Left ventricle myocardium inferior (tissue), 1 donor: ENCODE measurements around the gene ATP6V0D1. TPM values are rescaled to one million over a fixed set of nuclear protein-coding genes. Genes with fewer than 3 reads are reported as not detected.

Experiments used
- DNase-seq: peaks from one replicate; pipeline ENCODE4 v3.0.0-alpha.2; 2020
- H3K27ac ChIP-seq: fragments of 200-600 bp; replicated peaks from 2 replicates; pipeline ENCODE4 v1.8.0; 2021
- H3K27me3 ChIP-seq: fragments of 200-600 bp; 2 replicates; pipeline ENCODE4 v1.8.0; 2021; ENCODE audit warnings: low read depth
- H3K36me3 ChIP-seq: fragments of 200-600 bp; 2 replicates; pipeline ENCODE4 v1.8.0; 2021
- H3K4me1 ChIP-seq: fragments of 200-600 bp; 2 replicates; pipeline ENCODE4 v1.8.0; 2021
- H3K4me3 ChIP-seq: fragments of 200-600 bp; 2 replicates; pipeline ENCODE4 v1.8.0; 2021; ENCODE audit warnings: mild to moderate bottlenecking, moderate library complexity
- H3K9me3 ChIP-seq: fragments of 200-600 bp; replicated peaks from 2 replicates; pipeline ENCODE4 v1.8.0; 2021
- intact Hi-C: fragments of 100-400 bp; cut with micrococcal nuclease; formaldehyde crosslinking; loops from one replicate; pipeline ENCODE4 v1.11.0; 2022
- total RNA-seq: library from RNA; stranded (reverse); fragmentation: NEBNext Ultra II Directional; extraction: Animal tissue kit (Norgen Biotek cat#: 25700); gene quantifications from one replicate; pipeline ENCODE4 v1.2.1, GENCODE V29; 2021
- TF ChIP-seq, protein P1 (sequence below): fragments of 200-600 bp; IDR thresholded peaks from 2 replicates; pipeline ENCODE4 v1.8.0; 2021; ENCODE audit warnings: antibody characterized with exemption, mild to moderate bottlenecking, borderline replicate concordance
- donor health status: DM: no; HTN: yes; CAD: no; lungs with severe emphysema.

The ATP6V0D1 gene
- total RNA-seq, 1 donor from 2014 or later: 65.8 TPM

DNA sequence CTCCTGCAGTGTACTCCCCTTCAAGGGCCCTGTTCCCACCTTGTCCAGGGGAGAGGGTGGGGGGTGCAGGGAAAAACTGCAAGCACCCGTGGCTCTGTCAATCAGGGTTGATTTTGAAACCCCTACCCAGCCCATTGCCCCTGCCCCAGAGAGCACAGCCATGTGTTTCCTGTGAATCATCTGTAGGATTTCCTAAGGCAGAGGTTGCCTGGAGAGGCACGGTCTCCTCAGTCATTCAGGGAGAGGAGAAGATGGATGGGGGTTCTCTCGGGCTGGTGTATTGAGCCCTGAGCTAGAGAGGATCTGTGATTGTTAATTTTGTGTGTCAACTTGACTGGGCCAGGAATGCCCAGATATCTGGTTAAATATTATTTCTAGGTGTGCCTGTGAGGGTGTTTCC, 5.8 kb upstream of the ATP6V0D1 start:
- Histone ChIP-seq H3K27me3 (no peaks in the 10 kb centered on the region), H3K9me3 (no peaks in the 10 kb centered on the region), H3K27ac (no peak overlapping the region), H3K36me3 (peaks cover 18% of the 10 kb centered on the region), H3K4me1 (peaks cover 49% of the 10 kb centered on the region), H3K4me3 (no peak overlapping the region)
- intact Hi-C loops: no loop called here
- no peak for DNase-seq
- TF ChIP-seq, protein P1, sequence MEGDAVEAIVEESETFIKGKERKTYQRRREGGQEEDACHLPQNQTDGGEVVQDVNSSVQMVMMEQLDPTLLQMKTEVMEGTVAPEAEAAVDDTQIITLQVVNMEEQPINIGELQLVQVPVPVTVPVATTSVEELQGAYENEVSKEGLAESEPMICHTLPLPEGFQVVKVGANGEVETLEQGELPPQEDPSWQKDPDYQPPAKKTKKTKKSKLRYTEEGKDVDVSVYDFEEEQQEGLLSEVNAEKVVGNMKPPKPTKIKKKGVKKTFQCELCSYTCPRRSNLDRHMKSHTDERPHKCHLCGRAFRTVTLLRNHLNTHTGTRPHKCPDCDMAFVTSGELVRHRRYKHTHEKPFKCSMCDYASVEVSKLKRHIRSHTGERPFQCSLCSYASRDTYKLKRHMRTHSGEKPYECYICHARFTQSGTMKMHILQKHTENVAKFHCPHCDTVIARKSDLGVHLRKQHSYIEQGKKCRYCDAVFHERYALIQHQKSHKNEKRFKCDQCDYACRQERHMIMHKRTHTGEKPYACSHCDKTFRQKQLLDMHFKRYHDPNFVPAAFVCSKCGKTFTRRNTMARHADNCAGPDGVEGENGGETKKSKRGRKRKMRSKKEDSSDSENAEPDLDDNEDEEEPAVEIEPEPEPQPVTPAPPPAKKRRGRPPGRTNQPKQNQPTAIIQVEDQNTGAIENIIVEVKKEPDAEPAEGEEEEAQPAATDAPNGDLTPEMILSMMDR: no peak

DNA sequence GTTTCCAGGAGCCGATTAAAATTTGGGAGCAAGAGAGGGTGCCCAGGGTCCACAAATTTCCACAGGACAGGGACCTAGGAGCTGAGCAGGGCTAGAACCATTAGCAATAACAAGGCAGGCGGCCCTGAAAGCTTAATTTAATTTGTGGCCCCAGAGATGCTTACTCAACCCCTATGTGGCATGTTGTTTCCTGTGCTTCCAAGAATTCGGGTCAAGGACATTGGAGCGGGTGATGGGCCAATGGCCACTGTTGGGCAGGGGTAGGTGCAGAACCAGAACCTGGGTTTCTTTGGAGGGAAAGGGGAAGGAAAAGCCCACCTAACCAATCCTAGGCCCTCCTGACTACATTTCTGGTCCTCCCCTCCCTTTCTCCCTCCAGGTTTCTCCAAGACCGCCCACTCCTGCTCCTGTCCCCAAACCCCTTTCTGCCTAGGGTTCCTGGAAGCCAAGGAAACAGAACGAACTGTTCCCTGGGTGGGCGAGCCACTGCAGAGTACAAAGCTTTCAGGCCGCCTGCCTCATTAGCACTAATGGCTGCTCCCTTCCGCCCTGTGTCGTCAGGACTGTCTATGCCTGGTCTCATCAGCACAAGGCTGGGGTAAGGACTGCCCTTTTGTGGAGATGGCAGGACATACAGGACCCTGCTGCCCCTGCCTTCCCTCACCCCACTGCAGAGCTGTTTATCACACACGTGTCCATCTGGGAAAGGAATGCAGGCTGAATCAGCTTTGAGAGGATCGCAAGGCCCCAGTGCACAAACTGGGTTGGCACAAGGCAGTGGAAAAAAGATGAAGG, 3.0 kb upstream of the ATP6V0D1 start:
- TF ChIP-seq, protein P1: no peak
- peaks cover 55% of the 10 kb centered on the region for H3K4me1 ChIP-seq

DNA sequence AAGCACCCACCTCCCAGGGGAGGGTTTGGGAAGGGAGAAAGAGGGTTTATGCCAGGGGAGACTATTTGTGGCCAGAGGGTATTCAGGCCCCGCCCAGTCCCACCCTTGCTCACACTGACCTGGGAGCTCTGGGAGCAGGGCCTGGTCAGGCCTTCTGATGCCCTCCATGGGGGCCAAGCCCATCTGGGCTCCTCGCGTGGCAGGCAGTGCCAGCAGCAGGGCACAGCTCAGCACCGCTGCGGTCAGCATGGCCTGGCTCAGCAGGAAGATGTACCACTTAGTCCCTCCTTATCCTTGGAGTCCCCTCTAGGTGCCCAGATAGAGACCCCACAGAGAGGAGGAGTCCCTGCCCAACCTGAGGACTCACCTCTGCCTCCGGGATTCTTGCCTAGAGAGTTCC, 2.2 kb upstream of the ATP6V0D1 start, which contains the start of gene AGRP:
AGRP (minus strand) TSS at position 398 of the 400 bp plus-strand sequence; CDS start at position 249, 149 bp downstream.
- Histone ChIP-seq H3K36me3 (peaks cover 18% of the 10 kb centered on the region), H3K4me1 (peaks cover 57% of the 10 kb centered on the region), H3K27ac (peak within 1 kb of the TSS; percentile 95), H3K4me3 (peak within 1 kb of the TSS; percentile 96), H3K27me3 (no peaks in the 10 kb centered on the region), H3K9me3 (no peaks in the 10 kb centered on the region)
- intact Hi-C loops: no loop called here
- TF ChIP-seq, protein P1: no peak
- no peak for DNase-seq

More for the DNA sequence above, 3.0 kb upstream of the ATP6V0D1 start:
- DNase-seq: no peak
- H3K9me3 ChIP-seq: no peaks in the 10 kb centered on the region
- H3K27ac ChIP-seq: no peak overlapping the region
- H3K36me3 ChIP-seq: peaks cover 18% of the 10 kb centered on the region
- no peaks in the 10 kb centered on the region for H3K27me3 ChIP-seq
- no peak overlapping the region for H3K4me3 ChIP-seq
- intact Hi-C loops: no loop called here

DNA sequence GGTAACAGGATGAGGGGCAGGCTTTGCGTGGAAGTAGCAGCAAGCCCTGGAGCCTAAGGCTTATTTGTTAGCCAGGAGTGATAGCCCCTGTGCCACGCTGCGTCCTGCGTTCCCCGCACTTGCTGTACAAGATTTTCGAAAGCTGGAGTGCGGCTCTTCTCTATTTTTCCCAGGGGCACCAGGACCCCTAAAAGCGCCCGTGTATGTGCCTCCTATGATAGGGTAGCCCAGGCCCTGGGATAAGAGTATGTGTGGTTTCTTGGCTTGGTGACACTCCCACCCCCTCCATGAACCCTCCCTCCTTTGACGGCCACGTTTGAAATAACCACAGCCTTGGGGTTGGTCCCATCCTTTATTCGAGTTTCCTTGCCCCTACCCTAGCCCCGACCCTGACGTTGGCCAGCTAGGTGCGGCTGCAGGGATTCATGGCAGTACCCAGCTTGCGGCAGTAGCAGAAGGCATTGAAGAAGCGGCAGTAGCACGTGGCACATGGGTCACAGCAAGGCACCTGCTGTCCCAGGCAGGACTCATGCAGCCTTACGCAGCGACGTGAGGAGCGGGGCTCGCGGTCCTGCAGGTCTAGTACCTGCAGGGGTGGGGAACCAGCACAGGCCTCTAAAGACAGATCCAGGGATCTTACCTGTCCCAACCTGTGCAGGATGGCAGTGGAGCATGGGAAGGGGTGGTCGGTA, 1.4 kb upstream of the ATP6V0D1 start:
- Histone ChIP-seq H3K9me3 (no peaks in the 10 kb centered on the region), H3K4me3 (peak overlapping the region; percentile 96), H3K27ac (peak overlapping the region; percentile 95), H3K27me3 (no peaks in the 10 kb centered on the region), H3K36me3 (peaks cover 18% of the 10 kb centered on the region), H3K4me1 (peaks cover 63% of the 10 kb centered on the region)
- TF ChIP-seq, protein P1: no peak
- DNase-seq: no peak
- intact Hi-C loops: no loop called here

DNA sequence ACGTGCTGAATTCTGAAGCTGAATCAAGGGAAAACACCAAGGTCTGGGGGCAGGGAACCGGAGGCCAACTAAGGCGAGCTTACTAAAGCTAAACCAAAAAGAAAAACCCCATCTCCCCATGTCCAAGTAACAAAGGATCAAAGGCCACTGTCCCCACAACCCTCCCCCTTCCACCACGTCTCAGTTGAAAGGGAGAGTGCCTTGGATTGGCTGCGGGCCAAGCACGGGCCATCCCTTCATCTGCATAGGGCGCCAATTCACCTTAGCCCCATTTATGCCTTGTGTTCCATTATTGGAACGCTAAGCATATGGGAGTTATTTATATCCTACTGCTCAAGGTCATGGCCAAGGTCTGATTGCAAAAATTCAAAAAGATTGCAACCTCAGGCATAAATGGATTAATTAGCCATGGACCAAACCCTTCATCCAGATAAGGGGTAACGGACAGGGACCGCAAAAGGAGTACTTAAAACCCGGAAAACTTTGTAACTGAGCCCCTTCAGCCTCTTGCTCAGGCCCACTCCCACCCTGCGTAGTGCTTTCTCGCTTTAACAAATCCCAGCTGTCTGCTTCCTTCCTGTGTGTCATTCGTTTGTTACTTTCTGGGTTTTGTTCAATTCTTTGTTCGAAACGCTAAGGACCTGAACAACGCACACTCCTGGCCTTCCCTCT, 740 bp upstream of the ATP6V0D1 start:
- H3K36me3 ChIP-seq: peaks cover 18% of the 10 kb centered on the region
- H3K27ac ChIP-seq: peak overlapping the region; percentile 95
- intact Hi-C loops: no loop called here
- peak overlapping the region; percentile 96 for H3K4me3 ChIP-seq
- H3K9me3 ChIP-seq: no peaks in the 10 kb centered on the region
- TF ChIP-seq, protein P1: no peak
- no peaks in the 10 kb centered on the region for H3K27me3 ChIP-seq
- peak; percentile 48 for DNase-seq
- H3K4me1 ChIP-seq: peaks cover 66% of the 10 kb centered on the region
